ENCODE measurements around the gene SLC22A23. TPM values are rescaled to one million over a fixed set of nuclear protein-coding genes. Genes with fewer than 3 reads are reported as not detected.
A peak's percentile ranks its signal among the peaks of the same experiment; 100 is the strongest.

SLC22A23 gene
- total RNA-seq, 2 donors from 2014 or later = 11.1 to 13.3 TPM

DNA sequence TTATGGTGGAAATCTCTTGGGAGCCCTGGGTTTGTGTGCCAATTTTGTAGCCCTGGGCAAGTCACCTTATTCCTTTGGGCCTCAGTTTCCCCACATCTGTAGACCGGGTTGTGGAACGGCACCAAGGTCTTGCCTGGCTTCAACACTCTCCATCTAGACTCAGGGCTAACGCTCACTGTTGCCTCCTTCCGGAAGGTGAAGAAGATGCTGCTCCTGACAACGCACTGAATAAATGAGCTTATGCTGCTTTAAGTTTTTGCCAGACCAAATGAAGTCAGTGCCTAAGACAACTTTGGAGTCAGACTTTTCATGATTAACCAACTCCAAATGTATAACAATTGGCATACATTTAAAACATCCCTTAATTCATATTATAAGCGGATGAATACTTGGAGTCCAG lies 145.0 kb downstream of the SLC22A23 start:
- H3K36me3 Mint-ChIP-seq (ENCODE audit: low read depth) = no peaks in the 10 kb centered on the region
- no peaks in the 10 kb centered on the region for H3K36me3 ChIP-seq (ENCODE audit: control insufficient read depth, insufficient read depth, low read length)
- H3K4me1 Mint-ChIP-seq = no peaks in the 10 kb centered on the region
- no peaks in the 10 kb centered on the region for H3K9me3 Mint-ChIP-seq
- H3K4me3 ChIP-seq (ENCODE audit: low read length) = no peak overlapping the region
- H3K27me3 Mint-ChIP-seq (ENCODE audit: insufficient read depth) = peaks cover 1% of the 10 kb centered on the region
- H3K27me3 ChIP-seq (ENCODE audit: control insufficient read depth, insufficient read depth, low read length, poor library complexity, severe bottlenecking) = no peaks in the 10 kb centered on the region
- H3K4me1 ChIP-seq (ENCODE audit: control insufficient read depth, insufficient read depth, low read length) = peaks cover 4% of the 10 kb centered on the region
- H3K27ac ChIP-seq (ENCODE audit: low read depth, low read length) = no peak overlapping the region
- TF ChIP-seq, protein P1, sequence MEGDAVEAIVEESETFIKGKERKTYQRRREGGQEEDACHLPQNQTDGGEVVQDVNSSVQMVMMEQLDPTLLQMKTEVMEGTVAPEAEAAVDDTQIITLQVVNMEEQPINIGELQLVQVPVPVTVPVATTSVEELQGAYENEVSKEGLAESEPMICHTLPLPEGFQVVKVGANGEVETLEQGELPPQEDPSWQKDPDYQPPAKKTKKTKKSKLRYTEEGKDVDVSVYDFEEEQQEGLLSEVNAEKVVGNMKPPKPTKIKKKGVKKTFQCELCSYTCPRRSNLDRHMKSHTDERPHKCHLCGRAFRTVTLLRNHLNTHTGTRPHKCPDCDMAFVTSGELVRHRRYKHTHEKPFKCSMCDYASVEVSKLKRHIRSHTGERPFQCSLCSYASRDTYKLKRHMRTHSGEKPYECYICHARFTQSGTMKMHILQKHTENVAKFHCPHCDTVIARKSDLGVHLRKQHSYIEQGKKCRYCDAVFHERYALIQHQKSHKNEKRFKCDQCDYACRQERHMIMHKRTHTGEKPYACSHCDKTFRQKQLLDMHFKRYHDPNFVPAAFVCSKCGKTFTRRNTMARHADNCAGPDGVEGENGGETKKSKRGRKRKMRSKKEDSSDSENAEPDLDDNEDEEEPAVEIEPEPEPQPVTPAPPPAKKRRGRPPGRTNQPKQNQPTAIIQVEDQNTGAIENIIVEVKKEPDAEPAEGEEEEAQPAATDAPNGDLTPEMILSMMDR (conservative IDR thresholded peaks at IDR 0.05) = no peak
- H3K4me3 Mint-ChIP-seq = no peak overlapping the region
- no peak overlapping the region for H3K27ac Mint-ChIP-seq
- peak; percentile 42 for DNase-seq
- 98 to 100% methylated on average over 6 of the region's 6 CpGs for WGBS, 2 experiments (ENCODE audit: insufficient coverage in 1 of 2, insufficient read length in 1 of 2)
- H3K9ac ChIP-seq (ENCODE audit: extremely low read depth, low read length, poor library complexity, severe bottlenecking) = no peak overlapping the region
- H3K9me3 ChIP-seq (ENCODE audit: control insufficient read depth, low read length) = no peaks in the 10 kb centered on the region

DNA sequence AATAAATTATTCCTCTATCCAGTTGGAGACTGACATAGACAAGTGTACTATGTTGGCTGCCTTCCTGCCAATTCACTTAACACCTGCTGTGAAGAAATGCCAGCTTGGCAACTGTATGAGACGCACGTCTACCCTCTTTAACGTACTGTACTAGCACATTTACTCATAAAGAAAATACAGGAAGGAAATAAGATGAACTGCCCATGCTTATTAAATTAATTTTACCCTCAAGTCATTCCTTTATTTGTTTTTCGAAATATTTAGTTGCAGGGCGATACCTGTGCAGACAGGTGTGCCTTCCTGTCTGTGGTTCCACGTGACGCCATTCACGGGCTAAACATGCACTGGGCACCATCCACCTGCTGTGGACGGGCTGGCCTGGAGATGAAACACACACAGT lies 146.1 kb downstream of the SLC22A23 start:
- Histone ChIP-seq H3K27ac (ENCODE audit: low read depth, low read length) (no peak overlapping the region), H3K36me3 (ENCODE audit: control insufficient read depth, insufficient read depth, low read length) (no peaks in the 10 kb centered on the region), H3K4me1 (ENCODE audit: control insufficient read depth, insufficient read depth, low read length) (peaks cover 4% of the 10 kb centered on the region), H3K27me3 (ENCODE audit: control insufficient read depth, insufficient read depth, low read length, poor library complexity, severe bottlenecking) (no peaks in the 10 kb centered on the region), H3K9ac (ENCODE audit: extremely low read depth, low read length, poor library complexity, severe bottlenecking) (no peak overlapping the region), H3K4me3 (ENCODE audit: low read length) (no peak overlapping the region), H3K9me3 (ENCODE audit: control insufficient read depth, low read length) (no peaks in the 10 kb centered on the region)
- H3K4me3 Mint-ChIP-seq = no peak overlapping the region
- TF ChIP-seq, protein P1 (conservative IDR thresholded peaks at IDR 0.05) = no peak
- peaks cover 5% of the 10 kb centered on the region for H3K36me3 Mint-ChIP-seq (ENCODE audit: low read depth)
- peak; percentile 2 for DNase-seq
- H3K27me3 Mint-ChIP-seq (ENCODE audit: insufficient read depth) = peaks cover 1% of the 10 kb centered on the region
- H3K9me3 Mint-ChIP-seq = peaks cover 3% of the 10 kb centered on the region
- H3K27ac Mint-ChIP-seq = no peak overlapping the region
- WGBS, 2 experiments (ENCODE audit: insufficient coverage in 1 of 2, insufficient read length in 1 of 2) = 93 to 98% methylated on average over 6 to 9 of the region's 9 CpGs
- no peaks in the 10 kb centered on the region for H3K4me1 Mint-ChIP-seq

DNA sequence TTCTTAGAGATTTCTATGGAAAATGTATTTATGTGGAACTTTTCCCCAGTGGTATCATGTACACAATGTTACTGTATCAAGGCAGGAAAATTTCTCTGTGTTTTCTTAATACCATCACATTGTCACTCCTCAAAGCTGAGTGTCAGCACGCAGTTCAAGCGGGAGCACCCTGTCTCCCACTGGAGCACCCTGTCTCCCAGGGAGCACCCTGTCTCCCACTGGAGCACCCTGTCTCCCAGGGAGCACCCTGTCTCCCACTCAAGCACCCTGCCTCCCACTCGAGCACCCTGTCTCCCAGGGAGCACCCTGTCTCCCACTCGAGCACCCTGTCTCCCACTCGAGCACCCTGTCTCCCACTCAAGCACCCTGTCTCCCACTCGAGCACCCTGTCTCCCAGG lies 146.8 kb downstream of the SLC22A23 start:
- no peak overlapping the region for H3K27ac Mint-ChIP-seq
- Histone ChIP-seq H3K36me3 (ENCODE audit: control insufficient read depth, insufficient read depth, low read length) (no peaks in the 10 kb centered on the region), H3K27ac (ENCODE audit: low read depth, low read length) (no peak overlapping the region), H3K4me1 (ENCODE audit: control insufficient read depth, insufficient read depth, low read length) (peaks cover 4% of the 10 kb centered on the region), H3K4me3 (ENCODE audit: low read length) (no peak overlapping the region), H3K9ac (ENCODE audit: extremely low read depth, low read length, poor library complexity, severe bottlenecking) (no peak overlapping the region), H3K27me3 (ENCODE audit: control insufficient read depth, insufficient read depth, low read length, poor library complexity, severe bottlenecking) (no peaks in the 10 kb centered on the region), H3K9me3 (ENCODE audit: control insufficient read depth, low read length) (no peaks in the 10 kb centered on the region)
- H3K36me3 Mint-ChIP-seq (ENCODE audit: low read depth) = peaks cover 9% of the 10 kb centered on the region
- peaks cover 4% of the 10 kb centered on the region for H3K9me3 Mint-ChIP-seq
- 84 to 97% methylated on average over 4 to 6 of the region's 6 CpGs for WGBS, 2 experiments (ENCODE audit: insufficient coverage in 1 of 2, insufficient read length in 1 of 2)
- DNase-seq = peak; percentile 12
- no peak overlapping the region for H3K4me3 Mint-ChIP-seq
- TF ChIP-seq, protein P1 (conservative IDR thresholded peaks at IDR 0.05) = no peak
- H3K4me1 Mint-ChIP-seq = no peaks in the 10 kb centered on the region
- peaks cover 1% of the 10 kb centered on the region for H3K27me3 Mint-ChIP-seq (ENCODE audit: insufficient read depth)
